RWPE1 (cell line): ENCODE results near the gene CD44.

ENCODE experiments used
- CTCF ChIA-PET: fragments of 350-600 bp; sonication (Branson Sonifier 250); formaldehyde crosslinking; extraction: SDS; loops from one replicate; lab custom pipeline; 2021; lab: Yijun Ruan, JAX
- POLR2A ChIA-PET: fragments of 400-600 bp; formaldehyde crosslinking; extraction: SDS; loops from one replicate; lab custom pipeline; 2020; ENCODE audit warnings: antibody characterized with exemption; ENCODE audit not compliant: low non-redundant PET; lab: Yijun Ruan, JAX
- DNase-seq: peaks from one replicate; pipeline ENCODE4 v3.0.0; 2012; ENCODE audit warnings: low spot score
- H3K27ac ChIP-seq: fragments of 450-650 bp; 2 replicates; pipeline ENCODE4 v1.5.1; 2017
- TF ChIP-seq, protein P1 (sequence below): fragments of 450-650 bp; conservative IDR thresholded peaks from 2 replicates; pipeline ENCODE4 v1.5.1; 2017; ENCODE audit warnings: low read depth, mild to moderate bottlenecking

Gene CD44

DNA sequence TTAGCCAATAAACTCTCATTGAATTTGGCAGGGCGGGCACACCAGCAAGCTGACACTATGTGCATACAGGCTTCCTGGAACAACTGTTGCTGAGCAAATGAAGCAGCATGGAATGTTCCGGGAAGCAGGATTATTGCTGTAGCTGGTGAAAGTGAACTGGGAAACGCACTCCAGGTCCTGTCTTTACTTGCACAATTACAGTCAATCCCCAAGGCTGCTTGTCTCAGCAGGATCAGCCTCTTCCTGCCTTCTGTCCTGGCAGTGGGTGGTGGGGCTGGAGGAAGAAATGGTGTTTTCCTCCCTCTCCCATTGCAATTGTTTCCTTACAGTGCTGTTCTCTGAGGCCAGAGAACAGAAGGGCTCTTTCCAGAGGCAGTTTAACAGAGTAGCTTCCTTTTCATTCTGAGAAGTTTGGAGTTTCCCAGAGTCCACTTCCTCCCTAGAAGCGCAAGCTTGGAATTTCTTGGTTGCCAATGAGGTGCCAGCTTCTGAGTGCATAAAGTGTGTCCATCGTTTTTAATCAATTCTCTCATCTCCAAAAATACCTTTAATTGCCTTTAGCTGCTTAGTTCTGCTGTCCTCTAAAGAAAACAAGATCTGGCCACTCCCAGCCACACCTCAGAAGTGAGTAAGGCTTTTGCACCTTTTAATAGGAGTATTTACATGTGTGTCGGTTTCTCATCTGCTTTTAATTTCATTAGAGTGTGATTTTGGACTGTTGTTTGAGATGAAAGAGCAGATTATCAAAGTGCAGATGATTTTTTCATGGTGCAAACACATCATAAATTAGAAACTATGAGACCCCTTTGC lies 19.9 kb downstream of the CD44 start:
- DNase-seq: peak; percentile 74
- TF ChIP-seq, protein P1, sequence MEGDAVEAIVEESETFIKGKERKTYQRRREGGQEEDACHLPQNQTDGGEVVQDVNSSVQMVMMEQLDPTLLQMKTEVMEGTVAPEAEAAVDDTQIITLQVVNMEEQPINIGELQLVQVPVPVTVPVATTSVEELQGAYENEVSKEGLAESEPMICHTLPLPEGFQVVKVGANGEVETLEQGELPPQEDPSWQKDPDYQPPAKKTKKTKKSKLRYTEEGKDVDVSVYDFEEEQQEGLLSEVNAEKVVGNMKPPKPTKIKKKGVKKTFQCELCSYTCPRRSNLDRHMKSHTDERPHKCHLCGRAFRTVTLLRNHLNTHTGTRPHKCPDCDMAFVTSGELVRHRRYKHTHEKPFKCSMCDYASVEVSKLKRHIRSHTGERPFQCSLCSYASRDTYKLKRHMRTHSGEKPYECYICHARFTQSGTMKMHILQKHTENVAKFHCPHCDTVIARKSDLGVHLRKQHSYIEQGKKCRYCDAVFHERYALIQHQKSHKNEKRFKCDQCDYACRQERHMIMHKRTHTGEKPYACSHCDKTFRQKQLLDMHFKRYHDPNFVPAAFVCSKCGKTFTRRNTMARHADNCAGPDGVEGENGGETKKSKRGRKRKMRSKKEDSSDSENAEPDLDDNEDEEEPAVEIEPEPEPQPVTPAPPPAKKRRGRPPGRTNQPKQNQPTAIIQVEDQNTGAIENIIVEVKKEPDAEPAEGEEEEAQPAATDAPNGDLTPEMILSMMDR: no peak
- ChIA-PET CTCF (no interaction called here), POLR2A (no interaction called here)
- peak overlapping the region; percentile 94 for H3K27ac ChIP-seq

DNA sequence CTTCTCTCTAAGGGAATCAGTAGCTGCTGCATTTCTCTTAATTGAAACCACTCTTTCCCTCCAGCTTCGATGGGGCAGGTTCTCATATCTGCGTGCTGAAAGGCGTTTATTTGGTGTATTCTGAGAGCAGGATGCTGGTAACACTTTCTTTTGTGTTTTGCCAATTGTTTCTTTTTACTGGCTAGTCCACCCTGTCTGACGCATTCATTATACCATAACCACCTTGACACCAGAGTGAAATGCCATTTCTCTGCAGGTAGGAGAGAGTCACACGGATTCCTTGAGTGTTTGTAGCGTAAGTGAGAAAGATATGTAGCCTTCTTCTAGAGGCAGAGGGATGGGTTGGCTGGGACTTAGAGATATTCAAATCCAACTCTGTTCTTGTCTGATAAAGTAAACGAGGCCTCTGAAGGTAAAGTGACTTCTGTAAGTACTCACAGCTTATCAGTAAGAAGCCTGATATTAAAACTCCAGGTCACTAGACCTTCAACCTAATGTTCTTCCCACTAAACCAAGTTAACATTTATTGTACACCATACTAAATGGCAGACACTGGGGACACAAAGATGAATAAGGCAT lies 21.4 kb downstream of the CD44 start:
- CTCF ChIA-PET: no interaction called here
- no peak for DNase-seq
- H3K27ac ChIP-seq: peak overlapping the region; percentile 68
- POLR2A ChIA-PET: no interaction called here
- TF ChIP-seq, protein P1: no peak

DNA sequence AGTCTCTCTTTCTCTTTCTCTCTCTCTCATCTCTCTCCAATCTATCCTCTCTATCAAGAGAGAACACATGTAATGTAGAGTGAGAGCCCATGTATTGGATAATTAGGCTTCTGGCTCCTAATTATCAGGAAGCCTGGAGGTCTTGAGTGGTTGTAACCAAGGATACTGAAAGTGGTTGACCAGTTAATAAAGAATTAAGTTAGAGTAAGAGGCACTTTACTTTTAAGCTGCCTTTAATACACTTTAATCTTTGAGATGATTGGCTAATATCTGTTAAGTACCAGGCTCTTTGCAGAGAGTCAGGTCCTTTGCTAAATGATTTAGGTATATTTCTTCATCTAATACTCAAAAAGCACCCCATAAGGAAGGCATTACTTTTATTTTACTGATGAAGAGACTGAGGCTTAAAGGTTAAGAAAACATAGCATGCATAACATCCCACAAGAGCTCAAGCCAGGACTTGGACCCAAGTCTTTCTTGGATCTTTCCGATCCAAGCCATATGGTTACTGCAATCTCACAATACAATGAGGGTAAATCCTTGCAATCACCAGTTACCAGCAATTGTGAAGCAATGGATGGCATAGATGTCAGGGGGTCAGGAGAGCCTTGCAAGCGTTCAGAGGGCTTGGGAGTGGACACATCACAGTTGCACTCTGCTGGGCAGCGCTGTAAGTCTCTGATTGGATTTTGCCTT lies 22.1 kb downstream of the CD44 start:
- TF ChIP-seq, protein P1: no peak
- POLR2A ChIA-PET: no interaction called here

DNA sequence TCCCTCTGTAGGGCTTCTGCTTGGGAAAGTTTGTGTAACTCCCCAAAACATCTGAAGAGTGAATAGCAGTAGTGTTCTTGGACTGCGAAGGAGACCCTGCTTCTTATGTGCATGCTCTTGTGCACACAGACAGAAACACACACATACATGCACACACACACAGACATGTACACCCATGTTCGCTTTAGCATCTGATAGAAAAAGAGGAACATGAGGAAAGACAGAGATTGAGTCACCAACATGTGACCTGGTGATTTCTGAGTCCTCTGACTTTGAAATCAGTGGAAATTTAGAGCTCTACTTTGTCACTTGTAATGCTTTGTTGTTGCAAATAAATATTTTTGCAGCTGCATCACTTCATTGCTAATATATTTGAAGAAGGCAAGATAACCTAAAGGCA lies 23.8 kb downstream of the CD44 start:
- no peak overlapping the region for H3K27ac ChIP-seq
- TF ChIP-seq, protein P1: no peak
- ChIA-PET POLR2A (no interaction called here), CTCF (no interaction called here)
- DNase-seq: no peak

More for the DNA sequence above, 22.1 kb downstream of the CD44 start:
- CTCF ChIA-PET: no interaction called here
- no peak overlapping the region; the same call in 1 of the 2 replicates for H3K27ac ChIP-seq
- no peak for DNase-seq

DNA sequence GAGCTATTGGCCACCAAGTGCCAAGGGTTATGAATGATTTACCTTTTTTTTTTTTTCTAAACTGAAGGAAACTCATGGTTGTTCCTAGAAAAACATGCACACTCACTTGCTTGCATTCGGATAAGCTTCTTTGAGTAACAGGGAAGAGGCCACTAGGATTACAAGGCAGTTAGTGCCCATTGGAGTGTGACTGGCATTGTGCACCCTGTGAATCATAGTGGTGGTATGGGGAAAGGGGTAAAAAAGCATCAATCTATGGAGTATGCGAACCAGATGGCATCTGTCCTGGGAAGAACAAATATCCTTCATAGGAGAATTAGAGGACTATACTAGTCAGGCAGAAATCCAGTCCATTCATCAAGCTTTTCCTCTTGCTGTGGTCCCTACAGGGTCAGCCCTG lies 24.2 kb downstream of the CD44 start:
- H3K27ac ChIP-seq: no peak overlapping the region
- DNase-seq: no peak
- POLR2A ChIA-PET: no interaction called here
- CTCF ChIA-PET: interaction anchor here (0.6 kb wide), 1 partner anchor 39 kb away, joined by 4 read pairs; no protein-coding TSS in a partner anchor
- TF ChIP-seq, protein P1: no peak

DNA sequence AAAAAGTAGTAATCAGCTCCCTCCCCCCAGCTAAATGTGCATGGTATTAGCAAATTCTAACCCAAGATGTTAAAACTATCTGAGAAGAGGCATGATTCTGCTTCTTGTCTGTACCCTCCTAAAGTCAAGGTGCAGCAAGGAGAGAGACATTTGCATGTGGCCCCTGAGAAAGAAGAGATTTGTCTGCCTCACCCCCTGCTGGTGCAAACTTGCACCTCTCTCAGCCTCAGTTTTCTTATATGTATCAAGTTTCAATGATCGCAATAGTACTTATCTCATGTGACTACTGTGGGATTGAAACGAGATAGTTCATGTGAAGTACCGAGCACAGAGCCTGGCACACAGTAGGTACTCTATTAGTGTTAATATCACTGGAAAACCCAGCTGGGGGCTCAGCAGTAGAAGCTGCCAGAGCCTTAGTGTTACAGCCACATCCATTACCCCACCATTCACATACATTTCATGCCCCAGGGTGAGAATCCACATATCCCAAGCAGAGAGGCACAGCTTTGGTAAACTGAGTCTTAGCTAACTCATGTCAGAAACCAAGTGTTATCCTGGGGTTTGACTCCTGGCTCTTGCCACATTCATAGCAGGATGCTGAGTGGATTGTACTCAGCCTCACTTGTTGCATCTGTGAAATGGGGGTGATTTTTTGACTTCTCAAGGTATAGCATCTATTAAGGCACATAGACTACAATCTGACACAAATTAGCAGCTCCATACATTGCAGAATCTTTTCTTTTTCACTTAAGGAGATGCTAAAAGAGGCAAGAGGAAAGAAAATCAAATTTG lies 24.9 kb downstream of the CD44 start:
- H3K27ac ChIP-seq: no peak overlapping the region
- TF ChIP-seq, protein P1: no peak
- ChIA-PET CTCF (interaction anchor here (0.6 kb wide), 1 partner anchor 40 kb away, joined by 4 read pairs; no protein-coding TSS in a partner anchor), POLR2A (no interaction called here)
- DNase-seq: no peak
